Glomerular visceral epithelial cell (primary cell): Measurements from ENCODE around the gene ELOVL6.
"Not testable (repeated sequence)": the region's sequence is repeated elsewhere in the genome, so short reads cannot be mapped to it uniquely, and the experiment has no call there.

ENCODE experiments used
- DNase-seq: peaks from one replicate; pipeline ENCODE4 v3.0.0-alpha.2; 2016; ENCODE audit errors: extremely low spot score

Gene ELOVL6

GRCh38 chr4:110128029-110128428, 70.4 kb downstream of the ELOVL6 start:
- DNase-seq: no peak

GRCh38 chr4:110124711-110125110, 73.7 kb downstream of the ELOVL6 start:
- DNase-seq: no peak

- no peak for DNase-seq
Observed at GRCh38 chr4:110122201-110122600, 76.2 kb downstream of the ELOVL6 start.

GRCh38 chr4:110120506-110120905, 77.9 kb downstream of the ELOVL6 start:
- DNase-seq: no peak

GRCh38 chr4:110119880-110120279, 78.5 kb downstream of the ELOVL6 start:
- DNase-seq: peak; percentile 13

- no peak for DNase-seq
Observed at GRCh38 chr4:110119337-110119736, 79.1 kb downstream of the ELOVL6 start.

GRCh38 chr4:110112056-110112455, 86.4 kb downstream of the ELOVL6 start:
- DNase-seq: no peak

GRCh38 chr4:110109455-110109854, 89.0 kb downstream of the ELOVL6 start:
- no peak for DNase-seq

- no peak for DNase-seq
Observed at GRCh38 chr4:110108960-110109359, 89.5 kb downstream of the ELOVL6 start.

GRCh38 chr4:110108422-110108821, 90.0 kb downstream of the ELOVL6 start:
- no peak for DNase-seq

- DNase-seq: no peak
Observed at GRCh38 chr4:110107866-110108265, 90.5 kb downstream of the ELOVL6 start.

GRCh38 chr4:110106931-110107296, 91.5 kb downstream of the ELOVL6 start:
- DNase-seq: no peak

GRCh38 chr4:110104661-110105060, 93.8 kb downstream of the ELOVL6 start:
- DNase-seq: no peak

- DNase-seq: no peak
Observed at GRCh38 chr4:110099638-110100037, 98.8 kb downstream of the ELOVL6 start.

GRCh38 chr4:110096405-110096804, 102.0 kb downstream of the ELOVL6 start:
- peak; percentile 30 for DNase-seq

- DNase-seq: no peak
Observed at GRCh38 chr4:110092646-110093045, 105.8 kb downstream of the ELOVL6 start.

GRCh38 chr4:110091434-110092140, 106.8 kb downstream of the ELOVL6 start:
- DNase-seq: peak; percentile 68

- peak; percentile 22 for DNase-seq
Observed at GRCh38 chr4:110088670-110089069, 109.7 kb downstream of the ELOVL6 start.

GRCh38 chr4:110087070-110087708, 111.2 kb downstream of the ELOVL6 start:
- peak; percentile 64 for DNase-seq

GRCh38 chr4:110085131-110085530, 113.3 kb downstream of the ELOVL6 start:
- DNase-seq: peak; percentile 23

GRCh38 chr4:110084154-110084553, 114.3 kb downstream of the ELOVL6 start:
- no peak for DNase-seq

- not testable (repeated sequence) for DNase-seq
Observed at GRCh38 chr4:110078148-110078547, 120.3 kb downstream of the ELOVL6 start.

GRCh38 chr4:110076828-110077227, 121.6 kb downstream of the ELOVL6 start:
- DNase-seq: not testable (repeated sequence)

- DNase-seq: no peak
Observed at GRCh38 chr4:110075891-110076290, 122.5 kb downstream of the ELOVL6 start.
